Measurements from ENCODE around the gene SPATA20.

SPATA20 gene

GRCh38 chr17:50527949-50528474 is 19.0 kb upstream of the SPATA20 start:
- H4K20me1 ChIP-seq (ENCODE audit: insufficient read depth), result no peaks in the 10 kb centered on the region
- no peak overlapping the region for H3K27ac ChIP-seq
- H2AFZ ChIP-seq (ENCODE audit: low read depth), result no peak overlapping the region
- no peak overlapping the region for H3K9ac ChIP-seq
- no peaks in the 10 kb centered on the region for H3K36me3 ChIP-seq (ENCODE audit: insufficient read depth)
- no peaks in the 10 kb centered on the region for H3K4me1 ChIP-seq (ENCODE audit: low read depth, poor library complexity, severe bottlenecking)
- no peaks in the 10 kb centered on the region for H3K79me2 ChIP-seq (ENCODE audit: insufficient read depth, low read depth)
- H3K27me3 ChIP-seq (ENCODE audit: insufficient read depth, low read depth), result peaks cover 23% of the 10 kb centered on the region
- H3K4me3 ChIP-seq (IDR thresholded peaks at IDR 0.05; ENCODE audit: insufficient read depth, low read depth, low read length), result no peak overlapping the region
- TF ChIP-seq, protein P1, sequence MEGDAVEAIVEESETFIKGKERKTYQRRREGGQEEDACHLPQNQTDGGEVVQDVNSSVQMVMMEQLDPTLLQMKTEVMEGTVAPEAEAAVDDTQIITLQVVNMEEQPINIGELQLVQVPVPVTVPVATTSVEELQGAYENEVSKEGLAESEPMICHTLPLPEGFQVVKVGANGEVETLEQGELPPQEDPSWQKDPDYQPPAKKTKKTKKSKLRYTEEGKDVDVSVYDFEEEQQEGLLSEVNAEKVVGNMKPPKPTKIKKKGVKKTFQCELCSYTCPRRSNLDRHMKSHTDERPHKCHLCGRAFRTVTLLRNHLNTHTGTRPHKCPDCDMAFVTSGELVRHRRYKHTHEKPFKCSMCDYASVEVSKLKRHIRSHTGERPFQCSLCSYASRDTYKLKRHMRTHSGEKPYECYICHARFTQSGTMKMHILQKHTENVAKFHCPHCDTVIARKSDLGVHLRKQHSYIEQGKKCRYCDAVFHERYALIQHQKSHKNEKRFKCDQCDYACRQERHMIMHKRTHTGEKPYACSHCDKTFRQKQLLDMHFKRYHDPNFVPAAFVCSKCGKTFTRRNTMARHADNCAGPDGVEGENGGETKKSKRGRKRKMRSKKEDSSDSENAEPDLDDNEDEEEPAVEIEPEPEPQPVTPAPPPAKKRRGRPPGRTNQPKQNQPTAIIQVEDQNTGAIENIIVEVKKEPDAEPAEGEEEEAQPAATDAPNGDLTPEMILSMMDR (conservative IDR thresholded peaks at IDR 0.05; ENCODE audit: low read depth, low read length), result no peak
- no peak overlapping the region for H3K4me2 ChIP-seq

DNA sequence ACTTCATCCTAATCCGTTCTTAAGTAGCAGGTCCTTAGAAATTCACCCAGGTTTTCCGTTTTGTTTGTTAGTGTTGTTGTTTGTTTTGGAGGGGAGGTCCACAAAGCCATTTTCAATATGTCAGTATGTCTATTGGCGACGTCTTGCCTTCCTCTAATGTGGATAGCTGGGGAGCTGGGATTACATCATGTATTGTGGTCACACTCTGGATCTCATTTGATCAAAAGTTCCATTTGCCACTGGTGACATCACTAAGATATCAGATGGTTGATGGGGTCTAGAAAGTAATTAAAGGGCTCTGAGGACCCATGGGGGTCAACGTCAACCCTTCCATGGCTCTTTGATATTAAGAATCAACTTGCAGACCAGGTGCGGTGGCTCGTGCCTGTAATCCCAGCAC is 17.1 kb upstream of the SPATA20 start:
- Histone ChIP-seq H3K27ac (no peak overlapping the region), H3K27me3 (ENCODE audit: insufficient read depth, low read depth) (peaks cover 40% of the 10 kb centered on the region), H3K4me3 (IDR thresholded peaks at IDR 0.05; ENCODE audit: insufficient read depth, low read depth, low read length) (no peak overlapping the region), H4K20me1 (ENCODE audit: insufficient read depth) (no peaks in the 10 kb centered on the region), H3K9ac (no peak overlapping the region), H3K4me2 (no peak overlapping the region), H3K4me1 (ENCODE audit: low read depth, poor library complexity, severe bottlenecking) (no peaks in the 10 kb centered on the region), H3K79me2 (ENCODE audit: insufficient read depth, low read depth) (no peaks in the 10 kb centered on the region), H3K36me3 (ENCODE audit: insufficient read depth) (no peaks in the 10 kb centered on the region), H2AFZ (ENCODE audit: low read depth) (no peak overlapping the region)
- TF ChIP-seq, protein P1 (conservative IDR thresholded peaks at IDR 0.05; ENCODE audit: low read depth, low read length), result no peak

- TF ChIP-seq, protein P1 (conservative IDR thresholded peaks at IDR 0.05; ENCODE audit: low read depth, low read length), result no peak
- Histone ChIP-seq H3K9ac (no peak overlapping the region), H3K4me2 (no peak overlapping the region), H4K20me1 (ENCODE audit: insufficient read depth) (no peaks in the 10 kb centered on the region), H3K79me2 (ENCODE audit: insufficient read depth, low read depth) (no peaks in the 10 kb centered on the region), H2AFZ (ENCODE audit: low read depth) (no peak overlapping the region), H3K4me1 (ENCODE audit: low read depth, poor library complexity, severe bottlenecking) (no peaks in the 10 kb centered on the region), H3K27me3 (ENCODE audit: insufficient read depth, low read depth) (peaks cover 55% of the 10 kb centered on the region), H3K4me3 (IDR thresholded peaks at IDR 0.05; ENCODE audit: insufficient read depth, low read depth, low read length) (no peak overlapping the region), H3K36me3 (ENCODE audit: insufficient read depth) (no peaks in the 10 kb centered on the region), H3K27ac (no peak overlapping the region)
Observed at GRCh38 chr17:50531428-50532025, 15.4 kb upstream of the SPATA20 start.

DNA sequence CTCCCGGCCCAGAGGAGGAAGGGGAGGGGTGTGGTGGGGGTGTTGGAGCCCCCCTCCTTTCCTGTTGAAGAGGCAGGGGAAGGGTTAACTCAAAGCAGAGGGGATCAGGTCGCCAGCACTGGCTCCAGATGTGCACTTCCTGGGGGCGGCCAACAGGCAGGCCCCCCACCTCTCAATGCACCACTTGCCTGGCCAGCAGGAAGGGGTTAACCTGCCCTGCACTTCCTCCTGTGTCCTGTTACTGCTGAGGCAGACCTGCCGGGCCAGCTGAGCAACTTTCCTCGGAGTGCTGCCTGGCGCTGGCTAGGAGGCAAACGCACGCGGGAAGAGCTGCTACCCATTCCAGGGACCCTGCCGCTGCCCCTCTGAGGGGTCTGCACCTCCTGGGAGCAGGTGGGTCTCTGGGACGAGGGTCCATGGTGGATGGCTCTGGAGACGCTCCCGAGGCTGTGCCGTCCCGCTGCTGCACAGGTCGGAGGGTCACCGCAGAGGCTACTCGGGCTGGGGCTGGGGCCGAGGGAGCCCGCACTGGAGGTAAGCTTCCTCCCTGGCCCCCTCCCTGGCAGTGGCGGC is 14.4 kb upstream of the SPATA20 start, which contains the start of gene EPN3:
TSS of gene EPN3 (plus strand) at position 284 of the 573 bp plus-strand sequence. CDS start 3,822 bp downstream, outside the sequence.
- H3K36me3 ChIP-seq (ENCODE audit: insufficient read depth), result no peaks in the 10 kb centered on the region
- peaks cover 64% of the 10 kb centered on the region for H3K27me3 ChIP-seq (ENCODE audit: insufficient read depth, low read depth)
- H3K79me2 ChIP-seq (ENCODE audit: insufficient read depth, low read depth), result no peaks in the 10 kb centered on the region
- no peak within 1 kb of the TSS for H3K9ac ChIP-seq
- TF ChIP-seq, protein P1 (conservative IDR thresholded peaks at IDR 0.05; ENCODE audit: low read depth, low read length), result no peak
- no peaks in the 10 kb centered on the region for H4K20me1 ChIP-seq (ENCODE audit: insufficient read depth)
- no peak within 1 kb of the TSS for H3K4me2 ChIP-seq
- no peak within 1 kb of the TSS for H3K4me3 ChIP-seq (IDR thresholded peaks at IDR 0.05; ENCODE audit: insufficient read depth, low read depth, low read length)
- no peak within 1 kb of the TSS for H2AFZ ChIP-seq (ENCODE audit: low read depth)
- no peaks in the 10 kb centered on the region for H3K4me1 ChIP-seq (ENCODE audit: low read depth, poor library complexity, severe bottlenecking)
- no peak within 1 kb of the TSS for H3K27ac ChIP-seq
